Keratinocyte (primary cell): ENCODE measurements around the gene TEKT3. TPM values are rescaled to one million over a fixed set of nuclear protein-coding genes. Genes with fewer than 3 reads are reported as not detected.

Experiments
- DNase-seq: peaks from one replicate; pipeline ENCODE4 v3.0.0-alpha.2; 2011; ENCODE audit warnings: low read depth, missing footprints, low spot score
- FAIRE-seq: peaks from 2 replicates; lab custom pipeline; 2011; peaks lifted over from hg19 to GRCh38; lab: Jason Lieb, UNC
- H2AFZ ChIP-seq: 2 replicates; pipeline ENCODE4 v1.6.0; 2012; ENCODE audit warnings: low read length, control low read depth, inconsistent platforms; ENCODE audit not compliant: control insufficient read depth
- H3K27ac ChIP-seq: 2 replicates; pipeline ENCODE4 v1.5.1; 2011; ENCODE audit warnings: low read length; ENCODE audit not compliant: control insufficient read depth, insufficient read depth
- H3K27me3 ChIP-seq: 3 replicates; pipeline ENCODE4 v1.6.0; 2011; ENCODE audit warnings: low read length; ENCODE audit not compliant: control insufficient read depth, insufficient read depth; ENCODE audit errors: extremely low read depth
- H3K36me3 ChIP-seq, 2 experiments: 2 replicates in 1 of 2; 3 replicates in 1 of 2; pipeline ENCODE4 v1.5.1; 2011; ENCODE audit warnings: low read length in 2 of 2, mild to moderate bottlenecking in 1 of 2; ENCODE audit not compliant: control insufficient read depth in 2 of 2, insufficient read depth in 2 of 2; ENCODE audit errors: extremely low read depth in 1 of 2
- H3K4me1 ChIP-seq: 3 replicates; pipeline ENCODE4 v1.5.1; 2011; ENCODE audit warnings: low read length; ENCODE audit not compliant: control insufficient read depth, insufficient read depth; ENCODE audit errors: extremely low read depth
- H3K4me2 ChIP-seq: 3 replicates; pipeline ENCODE4 v1.6.0; 2011; ENCODE audit warnings: low read depth, low read length; ENCODE audit not compliant: control insufficient read depth, insufficient read depth; ENCODE audit errors: extremely low read depth
- H3K4me3 ChIP-seq, 3 experiments: fragments of 200-600 bp in 1 of 3; sonication (generic) in 1 of 3; 2 replicates in 2 of 3; 3 replicates in 1 of 3; pipeline ENCODE4 v1.5.1; 2011 to 2016; ENCODE audit warnings: low read length in 3 of 3, mild to moderate bottlenecking in 3 of 3, control low read depth in 2 of 3, inconsistent platforms in 1 of 3, low read depth in 1 of 3, mixed read lengths in 1 of 3, mixed run types in 1 of 3, moderate library complexity in 1 of 3; ENCODE audit not compliant: control insufficient read depth in 2 of 3, insufficient read depth in 2 of 3; ENCODE audit errors: extremely low read depth in 1 of 3
- H3K79me2 ChIP-seq: 2 replicates; pipeline ENCODE4 v1.6.0; 2012; ENCODE audit warnings: low read length; ENCODE audit not compliant: control insufficient read depth, insufficient read depth
- H3K9ac ChIP-seq: 3 replicates; pipeline ENCODE4 v1.6.0; 2011; ENCODE audit warnings: low read length; ENCODE audit not compliant: control insufficient read depth, insufficient read depth; ENCODE audit errors: extremely low read depth
- H3K9me1 ChIP-seq: 3 replicates; pipeline ENCODE4 v1.6.0; 2011; ENCODE audit warnings: low read length; ENCODE audit not compliant: control insufficient read depth, insufficient read depth; ENCODE audit errors: extremely low read depth
- H3K9me3 ChIP-seq: 2 replicates; pipeline ENCODE4 v1.5.1; 2012; ENCODE audit warnings: low read depth, low read length; ENCODE audit not compliant: control insufficient read depth
- H4K20me1 ChIP-seq: 3 replicates; pipeline ENCODE4 v1.6.0; 2011; ENCODE audit warnings: low read length; ENCODE audit not compliant: control insufficient read depth, insufficient read depth; ENCODE audit errors: extremely low read depth
- EZH2 ChIP-seq: IDR thresholded peaks from one replicate; pipeline ENCODE4 v1.6.1; 2012; ENCODE audit warnings: inconsistent platforms, mild to moderate bottlenecking, low read length, moderate library complexity
- dilution Hi-C: fragments of 300-500 bp; cut with MboI; formaldehyde crosslinking; loops from one replicate; pipeline ENCODE4 v1.7.0; 2020; ENCODE audit warnings: low sequenced_read_pairs; ENCODE audit not compliant: extremely low pct_ligation_motif_present
- polyA plus RNA-seq, 5 experiments: library from polyadenylated mRNA; depleted of rRNA in 3 of 5; stranded (reverse) in 3 of 5; stranded (forward) in 1 of 5; unstranded in 1 of 5; fragments of >200 nt; gene quantifications; 1 replicate in 1 of 5; 2 replicates in 3 of 5; 3 replicates in 1 of 5; pipeline versions ENCODE4 v1.2.1 to v1.2.3, GENCODE V29; 2011 to 2012; ENCODE audit warnings: missing spikeins in 2 of 5, low read depth in 1 of 5, low replicate concordance in 1 of 5
- TF ChIP-seq, protein P1 (sequence below), 3 experiments: IDR thresholded peaks in 1 of 3; conservative IDR thresholded peaks in 1 of 3; optimal IDR thresholded peaks in 1 of 3; 2 replicates in 2 of 3; 3 replicates in 1 of 3; pipeline versions ENCODE3 to v1.5.1; 2011; ENCODE audit warnings: low read length in 3 of 3, mild to moderate bottlenecking in 3 of 3, moderate library complexity in 2 of 3, control low read depth in 1 of 3, inconsistent platforms in 1 of 3; ENCODE audit not compliant: insufficient read depth in 2 of 3; ENCODE audit errors: extremely low read depth in 1 of 3

Gene TEKT3
- polyA plus RNA-seq, 1 donor (not counting 4 experiments of a cell fraction or from before 2014, with no cell fraction given): 0.16 TPM

DNA sequence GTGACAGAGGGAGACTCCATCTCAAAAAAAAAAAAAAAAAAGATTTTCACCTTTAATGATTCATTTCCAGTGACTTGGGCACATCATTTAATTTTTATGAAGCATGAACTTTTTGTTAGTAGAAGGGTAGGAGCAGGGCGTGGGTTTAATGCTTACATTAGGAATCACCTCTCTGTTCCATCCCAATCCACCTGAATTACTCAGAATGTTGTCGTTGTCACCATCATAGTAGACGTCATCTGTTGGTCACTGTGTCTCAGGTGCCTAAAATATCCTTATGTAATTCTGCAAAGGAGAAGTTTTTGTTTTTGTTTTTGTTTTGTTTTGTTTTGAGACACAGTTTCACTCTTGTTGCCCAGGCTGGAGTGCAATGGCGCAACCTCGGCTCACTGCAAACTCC lies 38.3 kb upstream of the TEKT3 start:
- Histone ChIP-seq H2AFZ (no peak overlapping the region), H3K36me3 (no peaks in the 10 kb centered on the region), H3K9me3 (no peaks in the 10 kb centered on the region), H3K4me3 (no peak overlapping the region), H4K20me1 (no peaks in the 10 kb centered on the region), H3K9me1 (no peaks in the 10 kb centered on the region), H3K27me3 (no peaks in the 10 kb centered on the region), H3K79me2 (no peaks in the 10 kb centered on the region), H3K4me2 (no peak overlapping the region), H3K27ac (no peak overlapping the region), H3K4me1 (peaks cover 2% of the 10 kb centered on the region), H3K9ac (no peak overlapping the region)
- DNase-seq (no peak), FAIRE-seq (no peak)
- dilution Hi-C loops: no loop called here
- no peak for TF ChIP-seq EZH2
- TF ChIP-seq, protein P1, sequence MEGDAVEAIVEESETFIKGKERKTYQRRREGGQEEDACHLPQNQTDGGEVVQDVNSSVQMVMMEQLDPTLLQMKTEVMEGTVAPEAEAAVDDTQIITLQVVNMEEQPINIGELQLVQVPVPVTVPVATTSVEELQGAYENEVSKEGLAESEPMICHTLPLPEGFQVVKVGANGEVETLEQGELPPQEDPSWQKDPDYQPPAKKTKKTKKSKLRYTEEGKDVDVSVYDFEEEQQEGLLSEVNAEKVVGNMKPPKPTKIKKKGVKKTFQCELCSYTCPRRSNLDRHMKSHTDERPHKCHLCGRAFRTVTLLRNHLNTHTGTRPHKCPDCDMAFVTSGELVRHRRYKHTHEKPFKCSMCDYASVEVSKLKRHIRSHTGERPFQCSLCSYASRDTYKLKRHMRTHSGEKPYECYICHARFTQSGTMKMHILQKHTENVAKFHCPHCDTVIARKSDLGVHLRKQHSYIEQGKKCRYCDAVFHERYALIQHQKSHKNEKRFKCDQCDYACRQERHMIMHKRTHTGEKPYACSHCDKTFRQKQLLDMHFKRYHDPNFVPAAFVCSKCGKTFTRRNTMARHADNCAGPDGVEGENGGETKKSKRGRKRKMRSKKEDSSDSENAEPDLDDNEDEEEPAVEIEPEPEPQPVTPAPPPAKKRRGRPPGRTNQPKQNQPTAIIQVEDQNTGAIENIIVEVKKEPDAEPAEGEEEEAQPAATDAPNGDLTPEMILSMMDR (optimal IDR thresholded peaks at IDR 0.05 in 1 of 3, IDR thresholded peaks at IDR 0.05 in 1 of 3, conservative IDR thresholded peaks at IDR 0.05 in 1 of 3; ENCODE audit: extremely low read depth in 1 of 3, insufficient read depth in 2 of 3, low read length in 3 of 3): no peak

- H3K79me2 ChIP-seq: no peaks in the 10 kb centered on the region
- no peaks in the 10 kb centered on the region for H4K20me1 ChIP-seq
- no peak for TF ChIP-seq EZH2
- TF ChIP-seq, protein P1 (optimal IDR thresholded peaks at IDR 0.05 in 1 of 3, IDR thresholded peaks at IDR 0.05 in 1 of 3, conservative IDR thresholded peaks at IDR 0.05 in 1 of 3; ENCODE audit: extremely low read depth in 1 of 3, insufficient read depth in 2 of 3, low read length in 3 of 3): no peak
- no peaks in the 10 kb centered on the region for H3K4me1 ChIP-seq
- no peak overlapping the region for H3K4me2 ChIP-seq
- no peak overlapping the region for H3K9ac ChIP-seq
- no peaks in the 10 kb centered on the region for H3K27me3 ChIP-seq
- no peak overlapping the region for H2AFZ ChIP-seq
- dilution Hi-C loops: no loop called here
- H3K9me3 ChIP-seq: no peaks in the 10 kb centered on the region
- no peak overlapping the region for H3K27ac ChIP-seq
- DNase-seq (no peak), FAIRE-seq (no peak)
- H3K9me1 ChIP-seq: no peaks in the 10 kb centered on the region
- no peak overlapping the region for H3K4me3 ChIP-seq
- H3K36me3 ChIP-seq: no peaks in the 10 kb centered on the region
Observed at GRCh38 chr17:15378243-15378642, 36.8 kb upstream of the TEKT3 start.
